ENCODE measurements around the gene MROH9. TPM values are rescaled to one million over a fixed set of nuclear protein-coding genes. Genes with fewer than 3 reads are reported as not detected.
"Not testable (repeated sequence)": the region's sequence is repeated elsewhere in the genome, so short reads cannot be mapped to it uniquely, and the experiment has no call there.

MROH9 gene
- polyA plus RNA-seq, 1 donor (not counting 4 experiments of a cell fraction or from before 2014, with no cell fraction given) = 0.04 TPM

GRCh38 chr1:170939476-170939875 lies 4.1 kb downstream of the MROH9 start:
- Histone ChIP-seq H3K27me3 (ENCODE audit: control insufficient read depth, extremely low read depth, insufficient read depth, low read length) (no peaks in the 10 kb centered on the region), H3K9me1 (ENCODE audit: control insufficient read depth, extremely low read depth, insufficient read depth, low read length) (no peaks in the 10 kb centered on the region), H3K4me3 (ENCODE audit: control insufficient read depth in 2 of 3, extremely low read depth in 1 of 3, insufficient read depth in 2 of 3, low read depth in 1 of 3, low read length in 3 of 3) (no peak overlapping the region), H3K27ac (ENCODE audit: control insufficient read depth, insufficient read depth, low read length) (no peak overlapping the region), H3K4me1 (ENCODE audit: control insufficient read depth, extremely low read depth, insufficient read depth, low read length) (peaks cover 4% of the 10 kb centered on the region), H2AFZ (ENCODE audit: control insufficient read depth, low read length) (no peak overlapping the region), H3K36me3 (ENCODE audit: control insufficient read depth in 2 of 2, extremely low read depth in 1 of 2, insufficient read depth in 2 of 2, low read length in 2 of 2) (no peaks in the 10 kb centered on the region), H3K79me2 (ENCODE audit: control insufficient read depth, insufficient read depth, low read length) (no peaks in the 10 kb centered on the region), H3K4me2 (ENCODE audit: control insufficient read depth, extremely low read depth, insufficient read depth, low read depth, low read length) (no peak overlapping the region), H3K9me3 (ENCODE audit: control insufficient read depth, low read depth, low read length) (no peaks in the 10 kb centered on the region), H4K20me1 (ENCODE audit: control insufficient read depth, extremely low read depth, insufficient read depth, low read length) (no peaks in the 10 kb centered on the region), H3K9ac (ENCODE audit: control insufficient read depth, extremely low read depth, insufficient read depth, low read length) (no peak overlapping the region)
- FAIRE-seq = no peak
- dilution Hi-C loops (cut with MboI; ENCODE audit: extremely low pct_ligation_motif_present, low sequenced_read_pairs) = no loop called here
- no peak for DNase-seq (ENCODE audit: low read depth, low spot score)
- TF ChIP-seq CTCF (optimal IDR thresholded peaks at IDR 0.05 in 1 of 3, IDR thresholded peaks at IDR 0.05 in 1 of 3, conservative IDR thresholded peaks at IDR 0.05 in 1 of 3; ENCODE audit: extremely low read depth in 1 of 3, insufficient read depth in 2 of 3, low read length in 3 of 3) (no peak), EZH2 (IDR thresholded peaks at IDR 0.05; ENCODE audit: low read length) (no peak)

GRCh38 chr1:170951744-170952143 lies 16.4 kb downstream of the MROH9 start:
- H3K9me1 ChIP-seq (ENCODE audit: control insufficient read depth, extremely low read depth, insufficient read depth, low read length); H3K79me2 ChIP-seq (ENCODE audit: control insufficient read depth, insufficient read depth, low read length); H3K27ac ChIP-seq (ENCODE audit: control insufficient read depth, insufficient read depth, low read length); FAIRE-seq; H3K9ac ChIP-seq (ENCODE audit: control insufficient read depth, extremely low read depth, insufficient read depth, low read length); H3K9me3 ChIP-seq (ENCODE audit: control insufficient read depth, low read depth, low read length); H3K4me3 ChIP-seq (ENCODE audit: control insufficient read depth in 2 of 3, extremely low read depth in 1 of 3, insufficient read depth in 2 of 3, low read depth in 1 of 3, low read length in 3 of 3); H3K4me2 ChIP-seq (ENCODE audit: control insufficient read depth, extremely low read depth, insufficient read depth, low read depth, low read length); H3K27me3 ChIP-seq (ENCODE audit: control insufficient read depth, extremely low read depth, insufficient read depth, low read length); H3K36me3 ChIP-seq (ENCODE audit: control insufficient read depth in 2 of 2, extremely low read depth in 1 of 2, insufficient read depth in 2 of 2, low read length in 2 of 2); dilution Hi-C loops (cut with MboI; ENCODE audit: extremely low pct_ligation_motif_present, low sequenced_read_pairs); H3K4me1 ChIP-seq (ENCODE audit: control insufficient read depth, extremely low read depth, insufficient read depth, low read length); H4K20me1 ChIP-seq (ENCODE audit: control insufficient read depth, extremely low read depth, insufficient read depth, low read length); DNase-seq (ENCODE audit: low read depth, low spot score): not testable (repeated sequence)
- peak overlapping the region; percentile 27 for H2AFZ ChIP-seq (ENCODE audit: control insufficient read depth, low read length)

- no peak for TF ChIP-seq EZH2 (IDR thresholded peaks at IDR 0.05; ENCODE audit: low read length)
- no peak for TF ChIP-seq CTCF (optimal IDR thresholded peaks at IDR 0.05 in 1 of 3, IDR thresholded peaks at IDR 0.05 in 1 of 3, conservative IDR thresholded peaks at IDR 0.05 in 1 of 3; ENCODE audit: extremely low read depth in 1 of 3, insufficient read depth in 2 of 3, low read length in 3 of 3)
- Histone ChIP-seq H3K9me1 (ENCODE audit: control insufficient read depth, extremely low read depth, insufficient read depth, low read length) (no peaks in the 10 kb centered on the region), H3K27ac (ENCODE audit: control insufficient read depth, insufficient read depth, low read length) (no peak overlapping the region), H3K27me3 (ENCODE audit: control insufficient read depth, extremely low read depth, insufficient read depth, low read length) (no peaks in the 10 kb centered on the region), H3K4me2 (ENCODE audit: control insufficient read depth, extremely low read depth, insufficient read depth, low read depth, low read length) (no peak overlapping the region), H3K36me3 (ENCODE audit: control insufficient read depth in 2 of 2, extremely low read depth in 1 of 2, insufficient read depth in 2 of 2, low read length in 2 of 2) (no peaks in the 10 kb centered on the region), H3K9me3 (ENCODE audit: control insufficient read depth, low read depth, low read length) (no peaks in the 10 kb centered on the region), H3K4me1 (ENCODE audit: control insufficient read depth, extremely low read depth, insufficient read depth, low read length) (peaks cover 28% of the 10 kb centered on the region), H3K9ac (ENCODE audit: control insufficient read depth, extremely low read depth, insufficient read depth, low read length) (no peak overlapping the region), H2AFZ (ENCODE audit: control insufficient read depth, low read length) (no peak overlapping the region), H3K79me2 (ENCODE audit: control insufficient read depth, insufficient read depth, low read length) (no peaks in the 10 kb centered on the region), H4K20me1 (ENCODE audit: control insufficient read depth, extremely low read depth, insufficient read depth, low read length) (no peaks in the 10 kb centered on the region), H3K4me3 (ENCODE audit: control insufficient read depth in 2 of 3, extremely low read depth in 1 of 3, insufficient read depth in 2 of 3, low read depth in 1 of 3, low read length in 3 of 3) (no peak overlapping the region)
- dilution Hi-C loops (cut with MboI; ENCODE audit: extremely low pct_ligation_motif_present, low sequenced_read_pairs) = no loop called here
- FAIRE-seq (no peak), DNase-seq (ENCODE audit: low read depth, low spot score) (peak; percentile 63)
These were observed 24.1 kb downstream of the MROH9 start for GRCh38 chr1:170959385-170959784.
